B cell (primary cell): ENCODE results near the gene KIF4A. TPM values are rescaled to one million over a fixed set of nuclear protein-coding genes. Genes with fewer than 3 reads are reported as not detected.
A peak's percentile ranks its signal among the peaks of the same experiment; 100 is the strongest.

Experiments used
- ATAC-seq: fragments of 200-7000 bp; cut with Tn5 transposase; one replicate; pipeline ENCODE4 v1.10.0; 2021; ENCODE audit warnings: low read depth, mild to moderate bottlenecking, moderate number of reproducible peaks, moderate library complexity
- CTCF ChIA-PET: fragments of 350-600 bp; sonication (Branson Sonifier 250); formaldehyde crosslinking; loops from one replicate; lab custom pipeline; 2021; ENCODE audit warnings: antibody characterized with exemption, inconsistent platforms; lab: Charles Lee
- POLR2A ChIA-PET: fragments of 350-600 bp; sonication (Branson Sonifier 250); formaldehyde crosslinking; loops from one replicate; lab custom pipeline; 2021; ENCODE audit warnings: antibody characterized with exemption; lab: Charles Lee
- DNase-seq: peaks from one replicate; pipeline ENCODE4 v3.0.0; 2013
- H2AFZ ChIP-seq: 2 replicates; pipeline ENCODE4 v1.6.1; 2012; ENCODE audit warnings: mild to moderate bottlenecking, low read depth, low read length; ENCODE audit not compliant: insufficient read depth, poor library complexity, severe bottlenecking
- H3K27ac ChIP-seq, 2 donors: 1 replicate in 1 of 2; 2 replicates in 1 of 2; pipeline ENCODE4 v1.5.1; 2012 to 2013; ENCODE audit warnings: low read length in 2 of 2, mild to moderate bottlenecking in 2 of 2, moderate library complexity in 1 of 2
- H3K27me3 ChIP-seq, 4 experiments: fragments of 200-600 bp in 1 of 4; sonication (generic) in 1 of 4; replicated peaks in 1 of 4; 1 replicate in 2 of 4; 2 replicates in 2 of 4; pipeline versions ENCODE4 v1.6.1 to v1.7.0; 2013 to 2016; ENCODE audit warnings: low read length in 3 of 4, mild to moderate bottlenecking in 2 of 4, mixed read lengths in 1 of 4, moderate library complexity in 1 of 4; ENCODE audit not compliant: insufficient read depth in 4 of 4, control insufficient read depth in 3 of 4; ENCODE audit errors: control extremely low read depth in 1 of 4
- H3K36me3 ChIP-seq, 2 experiments: replicated peaks in 1 of 2; 1 replicate in 1 of 2; 2 replicates in 1 of 2; pipeline versions ENCODE4 v1.6.1 to v1.7.1; 2013; ENCODE audit warnings: low read length in 1 of 2; ENCODE audit not compliant: insufficient read depth in 2 of 2, control insufficient read depth in 1 of 2; ENCODE audit errors: control extremely low read depth in 1 of 2, extremely low read depth in 1 of 2
- H3K4me1 ChIP-seq, 2 donors: fragments of 200-600 bp in 1 of 2; sonication (generic) in 1 of 2; 1 replicate in 1 of 2; 2 replicates in 1 of 2; pipeline versions ENCODE4 v1.5.1 to v1.6.1; 2013 to 2017; ENCODE audit warnings: low read length in 2 of 2; ENCODE audit not compliant: control insufficient read depth in 2 of 2, insufficient read depth in 2 of 2
- H3K4me2 ChIP-seq: replicated peaks from 2 replicates; pipeline ENCODE3; 2012; ENCODE audit warnings: mild to moderate bottlenecking, low read depth, low read length; ENCODE audit not compliant: poor library complexity, severe bottlenecking
- H3K4me3 ChIP-seq, 5 experiments: fragments of 200-600 bp in 1 of 5; sonication (generic) in 1 of 5; 1 replicate in 3 of 5; 2 replicates in 2 of 5; pipeline versions ENCODE4 v1.5.1 to v1.7.0; 2011 to 2016; ENCODE audit warnings: low read length in 4 of 5, mild to moderate bottlenecking in 4 of 5, low read depth in 2 of 5, control low read depth in 1 of 5, moderate library complexity in 1 of 5; ENCODE audit not compliant: insufficient read depth in 1 of 5; ENCODE audit errors: control extremely low read depth in 1 of 5, extremely low read depth in 1 of 5
- H3K79me2 ChIP-seq: fragments of 200-600 bp; sonication (generic); one replicate; pipeline ENCODE4 v1.6.0; 2016; ENCODE audit warnings: low read length; ENCODE audit not compliant: control insufficient read depth, insufficient read depth
- H3K9ac ChIP-seq: fragments of 200-600 bp; sonication (generic); 2 replicates; pipeline ENCODE4 v1.6.1; 2017; ENCODE audit warnings: mild to moderate bottlenecking, low read length, moderate library complexity
- H3K9me3 ChIP-seq, 3 donors: one replicate each; pipeline versions ENCODE4 v1.6.1 to v1.7.1; 2013; ENCODE audit warnings: low read length in 2 of 3; ENCODE audit not compliant: control insufficient read depth in 2 of 3, insufficient read depth in 1 of 3; ENCODE audit errors: control extremely low read depth in 1 of 3
- H4K20me1 ChIP-seq: 2 replicates; pipeline ENCODE4 v1.6.0; 2012; ENCODE audit warnings: mild to moderate bottlenecking, low read length; ENCODE audit not compliant: insufficient read depth, control insufficient read depth, poor library complexity, severe bottlenecking
- H3K27ac Mint-ChIP-seq: one replicate; pipeline ENCODE4 v1.8.0; 2021; ENCODE audit warnings: mixed read lengths
- H3K27me3 Mint-ChIP-seq: one replicate; pipeline ENCODE4 v1.8.0; 2021; ENCODE audit warnings: mixed read lengths
- H3K4me1 Mint-ChIP-seq: one replicate; pipeline ENCODE4 v1.8.0; 2021; ENCODE audit warnings: mixed read lengths
- H3K4me3 Mint-ChIP-seq: one replicate; pipeline ENCODE4 v1.8.0; 2021; ENCODE audit warnings: mixed read lengths
- H3K9me3 Mint-ChIP-seq: one replicate; pipeline ENCODE4 v1.8.0; 2022; ENCODE audit warnings: mixed read lengths; ENCODE audit not compliant: insufficient read depth
- EZH2 ChIP-seq: IDR thresholded peaks from 2 replicates; pipeline ENCODE4 v1.6.1; 2012; ENCODE audit warnings: borderline replicate concordance, low read depth, mild to moderate bottlenecking, moderate library complexity, low read length; ENCODE audit not compliant: insufficient read depth, poor library complexity, severe bottlenecking
- WGBS: methylation state at CpG from one replicate; pipeline ENCODE4 v1.1.5; 2013; ENCODE audit warnings: missing lambda C conversion rate; ENCODE audit not compliant: insufficient coverage; 5-methylcytosine and 5-hydroxymethylcytosine counted together
- intact Hi-C: fragments of 100-400 bp; cut with micrococcal nuclease; formaldehyde crosslinking; loops from one replicate; pipeline ENCODE4 v1.10.0; 2022
- polyA plus RNA-seq: library from polyadenylated mRNA; depleted of rRNA; stranded (reverse); fragments of >200 nt; gene quantifications from 2 replicates; pipeline ENCODE4 v1.2.3, GENCODE V29; 2012
- total RNA-seq, 2 donors: library from RNA; stranded (reverse); fragments of 120-200 nt in 1 of 2; gene quantifications; 1 replicate in 1 of 2; 2 replicates in 1 of 2; pipeline versions ENCODE4 v1.2.3 to v1.2.4, GENCODE V29; 2013 to 2022
- TF ChIP-seq, protein P1 (sequence below): fragments of 200-600 bp; IDR thresholded peaks from one replicate; pipeline ENCODE4 v1.8.0; 2022; ENCODE audit warnings: antibody characterized with exemption, mild to moderate bottlenecking

The KIF4A gene
- total and polyA plus RNA-seq, 2 donors (not counting 1 experiment from before 2014, with no cell fraction given): 0.06 to 0.07 TPM

- Histone ChIP-seq H3K4me1 (peaks cover 10 to 13% of the 10 kb centered on the region in 2 donors), H3K36me3 (no peaks in the 10 kb centered on the region), H4K20me1 (no peaks in the 10 kb centered on the region), H3K4me2 (no peak overlapping the region), H3K79me2 (no peaks in the 10 kb centered on the region), H3K27ac (no peak overlapping the region), H2AFZ (no peak overlapping the region), H3K27me3 (no peaks in the 10 kb centered on the region), H3K9me3 (no peaks in the 10 kb centered on the region), H3K4me3 (no peak overlapping the region), H3K9ac (no peak overlapping the region)
- TF ChIP-seq, protein P1, sequence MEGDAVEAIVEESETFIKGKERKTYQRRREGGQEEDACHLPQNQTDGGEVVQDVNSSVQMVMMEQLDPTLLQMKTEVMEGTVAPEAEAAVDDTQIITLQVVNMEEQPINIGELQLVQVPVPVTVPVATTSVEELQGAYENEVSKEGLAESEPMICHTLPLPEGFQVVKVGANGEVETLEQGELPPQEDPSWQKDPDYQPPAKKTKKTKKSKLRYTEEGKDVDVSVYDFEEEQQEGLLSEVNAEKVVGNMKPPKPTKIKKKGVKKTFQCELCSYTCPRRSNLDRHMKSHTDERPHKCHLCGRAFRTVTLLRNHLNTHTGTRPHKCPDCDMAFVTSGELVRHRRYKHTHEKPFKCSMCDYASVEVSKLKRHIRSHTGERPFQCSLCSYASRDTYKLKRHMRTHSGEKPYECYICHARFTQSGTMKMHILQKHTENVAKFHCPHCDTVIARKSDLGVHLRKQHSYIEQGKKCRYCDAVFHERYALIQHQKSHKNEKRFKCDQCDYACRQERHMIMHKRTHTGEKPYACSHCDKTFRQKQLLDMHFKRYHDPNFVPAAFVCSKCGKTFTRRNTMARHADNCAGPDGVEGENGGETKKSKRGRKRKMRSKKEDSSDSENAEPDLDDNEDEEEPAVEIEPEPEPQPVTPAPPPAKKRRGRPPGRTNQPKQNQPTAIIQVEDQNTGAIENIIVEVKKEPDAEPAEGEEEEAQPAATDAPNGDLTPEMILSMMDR: no peak
- no peak for TF ChIP-seq EZH2
- no CpG with 5 or more reads among the region's 5 CpGs for WGBS
- H3K4me3 Mint-ChIP-seq: no peak overlapping the region
- ChIA-PET POLR2A (no interaction called here), CTCF (no interaction called here)
- ATAC-seq (no peak), DNase-seq (no peak)
- H3K4me1 Mint-ChIP-seq: peaks cover 20% of the 10 kb centered on the region
- intact Hi-C loops: no loop called here
- no peak overlapping the region for H3K27ac Mint-ChIP-seq
- H3K9me3 Mint-ChIP-seq: no peaks in the 10 kb centered on the region
- no peaks in the 10 kb centered on the region for H3K27me3 Mint-ChIP-seq
Measured at GRCh38 chrX:70293621-70294020, 3.7 kb downstream of the KIF4A start.

GRCh38 chrX:70301716-70302115 is 11.8 kb downstream of the KIF4A start:
- no peak overlapping the region for H3K4me2 ChIP-seq

More at GRCh38 chrX:70301716-70302115, 11.8 kb downstream of the KIF4A start:
- no peak overlapping the region for H3K9ac ChIP-seq
- no peak for TF ChIP-seq EZH2
- TF ChIP-seq, protein P1: no peak
- H3K4me3 Mint-ChIP-seq: no peak overlapping the region
- no peak overlapping the region for H3K27ac ChIP-seq
- no peaks in the 10 kb centered on the region for H3K36me3 ChIP-seq
- WGBS: no CpG with 5 or more reads among the region's 3 CpGs
- no peaks in the 10 kb centered on the region for H3K27me3 Mint-ChIP-seq
- H3K9me3 Mint-ChIP-seq: no peaks in the 10 kb centered on the region
- no peaks in the 10 kb centered on the region for H3K79me2 ChIP-seq
- no peak for DNase-seq
- H4K20me1 ChIP-seq: no peaks in the 10 kb centered on the region
- no peak overlapping the region for H3K4me3 ChIP-seq
- H3K27me3 ChIP-seq: no peaks in the 10 kb centered on the region
- H2AFZ ChIP-seq: peak overlapping the region; percentile 9
- no peaks in the 10 kb centered on the region for H3K4me1 Mint-ChIP-seq
- no peaks in the 10 kb centered on the region for H3K9me3 ChIP-seq
- ChIA-PET POLR2A (no interaction called here), CTCF (no interaction called here)
- intact Hi-C loops: no loop called here
- no peak overlapping the region for H3K27ac Mint-ChIP-seq
- no peak for ATAC-seq
- no peaks in the 10 kb centered on the region for H3K4me1 ChIP-seq
